Measurements from ENCODE around the gene MED27.

The MED27 gene

GRCh38 chr9:132024589-132024988, 55.1 kb downstream of the MED27 start:
- H3K4me1 ChIP-seq (ENCODE audit: insufficient read depth, low read length): peaks cover 12% of the 10 kb centered on the region
- no peak overlapping the region for H3K4me3 ChIP-seq (ENCODE audit: low read depth in 1 of 2, low read length in 2 of 2)
- no peak overlapping the region for H3K9ac ChIP-seq (ENCODE audit: low read length)
- no peaks in the 10 kb centered on the region for H3K27me3 ChIP-seq (ENCODE audit: control insufficient read depth in 1 of 2, insufficient read depth in 2 of 2, low read length in 2 of 2)
- no peaks in the 10 kb centered on the region for H3K9me3 ChIP-seq (ENCODE audit: low read length)
- no peak overlapping the region for H3K27ac ChIP-seq (ENCODE audit: low read depth, low read length)
- no peaks in the 10 kb centered on the region for H3K36me3 ChIP-seq (ENCODE audit: insufficient read depth, low read length)

GRCh38 chr9:132023419-132024180, 56.1 kb downstream of the MED27 start:
- Histone ChIP-seq H3K27ac (ENCODE audit: low read depth, low read length) (no peak overlapping the region), H3K9ac (ENCODE audit: low read length) (no peak overlapping the region), H3K36me3 (ENCODE audit: insufficient read depth, low read length) (no peaks in the 10 kb centered on the region), H3K27me3 (ENCODE audit: control insufficient read depth in 1 of 2, insufficient read depth in 2 of 2, low read length in 2 of 2) (no peaks in the 10 kb centered on the region), H3K4me3 (ENCODE audit: low read depth in 1 of 2, low read length in 2 of 2) (no peak overlapping the region), H3K9me3 (ENCODE audit: low read length) (no peaks in the 10 kb centered on the region), H3K4me1 (ENCODE audit: insufficient read depth, low read length) (peaks cover 8% of the 10 kb centered on the region)

GRCh38 chr9:132020820-132021510, 58.7 kb downstream of the MED27 start:
- Histone ChIP-seq H3K9me3 (ENCODE audit: low read length) (no peaks in the 10 kb centered on the region), H3K27ac (ENCODE audit: low read depth, low read length) (no peak overlapping the region), H3K27me3 (ENCODE audit: control insufficient read depth in 1 of 2, insufficient read depth in 2 of 2, low read length in 2 of 2) (no peaks in the 10 kb centered on the region), H3K4me1 (ENCODE audit: insufficient read depth, low read length) (peaks cover 16% of the 10 kb centered on the region), H3K4me3 (ENCODE audit: low read depth in 1 of 2, low read length in 2 of 2) (no peak overlapping the region), H3K36me3 (ENCODE audit: insufficient read depth, low read length) (no peaks in the 10 kb centered on the region), H3K9ac (ENCODE audit: low read length) (no peak overlapping the region)

- Histone ChIP-seq H3K9me3 (ENCODE audit: low read length) (no peaks in the 10 kb centered on the region), H3K27me3 (ENCODE audit: control insufficient read depth in 1 of 2, insufficient read depth in 2 of 2, low read length in 2 of 2) (no peaks in the 10 kb centered on the region), H3K36me3 (ENCODE audit: insufficient read depth, low read length) (no peaks in the 10 kb centered on the region), H3K27ac (ENCODE audit: low read depth, low read length) (no peak overlapping the region), H3K4me3 (ENCODE audit: low read depth in 1 of 2, low read length in 2 of 2) (no peak overlapping the region), H3K4me1 (ENCODE audit: insufficient read depth, low read length) (peaks cover 16% of the 10 kb centered on the region), H3K9ac (ENCODE audit: low read length) (no peak overlapping the region)
Measured at GRCh38 chr9:132020272-132020671, 59.4 kb downstream of the MED27 start.

GRCh38 chr9:132019702-132020101, 60.0 kb downstream of the MED27 start:
- no peak overlapping the region for H3K4me3 ChIP-seq (ENCODE audit: low read depth in 1 of 2, low read length in 2 of 2)
- no peak overlapping the region for H3K9ac ChIP-seq (ENCODE audit: low read length)
- no peaks in the 10 kb centered on the region for H3K9me3 ChIP-seq (ENCODE audit: low read length)
- no peaks in the 10 kb centered on the region for H3K27me3 ChIP-seq (ENCODE audit: control insufficient read depth in 1 of 2, insufficient read depth in 2 of 2, low read length in 2 of 2)
- no peaks in the 10 kb centered on the region for H3K36me3 ChIP-seq (ENCODE audit: insufficient read depth, low read length)
- no peak overlapping the region for H3K27ac ChIP-seq (ENCODE audit: low read depth, low read length)
- H3K4me1 ChIP-seq (ENCODE audit: insufficient read depth, low read length): peaks cover 16% of the 10 kb centered on the region

GRCh38 chr9:132018957-132019405, 60.7 kb downstream of the MED27 start:
- H3K36me3 ChIP-seq (ENCODE audit: insufficient read depth, low read length): no peaks in the 10 kb centered on the region
- H3K27me3 ChIP-seq (ENCODE audit: control insufficient read depth in 1 of 2, insufficient read depth in 2 of 2, low read length in 2 of 2): no peaks in the 10 kb centered on the region
- H3K9ac ChIP-seq (ENCODE audit: low read length): no peak overlapping the region
- H3K4me3 ChIP-seq (ENCODE audit: low read depth in 1 of 2, low read length in 2 of 2): no peak overlapping the region
- H3K27ac ChIP-seq (ENCODE audit: low read depth, low read length): no peak overlapping the region
- H3K9me3 ChIP-seq (ENCODE audit: low read length): no peaks in the 10 kb centered on the region
- peaks cover 16% of the 10 kb centered on the region for H3K4me1 ChIP-seq (ENCODE audit: insufficient read depth, low read length)

- no peaks in the 10 kb centered on the region for H3K27me3 ChIP-seq (ENCODE audit: control insufficient read depth in 1 of 2, insufficient read depth in 2 of 2, low read length in 2 of 2)
- peaks cover 16% of the 10 kb centered on the region for H3K4me1 ChIP-seq (ENCODE audit: insufficient read depth, low read length)
- H3K9ac ChIP-seq (ENCODE audit: low read length): no peak overlapping the region
- no peaks in the 10 kb centered on the region for H3K9me3 ChIP-seq (ENCODE audit: low read length)
- H3K36me3 ChIP-seq (ENCODE audit: insufficient read depth, low read length): no peaks in the 10 kb centered on the region
- H3K27ac ChIP-seq (ENCODE audit: low read depth, low read length): no peak overlapping the region
- H3K4me3 ChIP-seq (ENCODE audit: low read depth in 1 of 2, low read length in 2 of 2): no peak overlapping the region
Measured at GRCh38 chr9:132016456-132016855, 63.2 kb downstream of the MED27 start.

GRCh38 chr9:132015866-132016265, 63.8 kb downstream of the MED27 start:
- no peak overlapping the region for H3K4me3 ChIP-seq (ENCODE audit: low read depth in 1 of 2, low read length in 2 of 2)
- no peak overlapping the region for H3K27ac ChIP-seq (ENCODE audit: low read depth, low read length)
- H3K9me3 ChIP-seq (ENCODE audit: low read length): no peaks in the 10 kb centered on the region

GRCh38 chr9:132014218-132014805, 65.4 kb downstream of the MED27 start:
- no peak overlapping the region for H3K27ac ChIP-seq (ENCODE audit: low read depth, low read length)
- H3K9ac ChIP-seq (ENCODE audit: low read length): no peak overlapping the region
- no peaks in the 10 kb centered on the region for H3K9me3 ChIP-seq (ENCODE audit: low read length)
- H3K27me3 ChIP-seq (ENCODE audit: control insufficient read depth in 1 of 2, insufficient read depth in 2 of 2, low read length in 2 of 2): no peaks in the 10 kb centered on the region
- no peaks in the 10 kb centered on the region for H3K36me3 ChIP-seq (ENCODE audit: insufficient read depth, low read length)
- peaks cover 7% of the 10 kb centered on the region for H3K4me1 ChIP-seq (ENCODE audit: insufficient read depth, low read length)
- no peak overlapping the region for H3K4me3 ChIP-seq (ENCODE audit: low read depth in 1 of 2, low read length in 2 of 2)

More at GRCh38 chr9:132015866-132016265, 63.8 kb downstream of the MED27 start:
- peaks cover 12% of the 10 kb centered on the region for H3K4me1 ChIP-seq (ENCODE audit: insufficient read depth, low read length)
- H3K27me3 ChIP-seq (ENCODE audit: control insufficient read depth in 1 of 2, insufficient read depth in 2 of 2, low read length in 2 of 2): no peaks in the 10 kb centered on the region
- H3K9ac ChIP-seq (ENCODE audit: low read length): no peak overlapping the region
- no peaks in the 10 kb centered on the region for H3K36me3 ChIP-seq (ENCODE audit: insufficient read depth, low read length)

GRCh38 chr9:132012704-132013357, 66.8 kb downstream of the MED27 start:
- H3K27ac ChIP-seq (ENCODE audit: low read depth, low read length): no peak overlapping the region
- H3K27me3 ChIP-seq (ENCODE audit: control insufficient read depth in 1 of 2, insufficient read depth in 2 of 2, low read length in 2 of 2): no peaks in the 10 kb centered on the region
- peaks cover 7% of the 10 kb centered on the region for H3K4me1 ChIP-seq (ENCODE audit: insufficient read depth, low read length)
- no peaks in the 10 kb centered on the region for H3K36me3 ChIP-seq (ENCODE audit: insufficient read depth, low read length)
- no peak overlapping the region for H3K9ac ChIP-seq (ENCODE audit: low read length)
- H3K4me3 ChIP-seq (ENCODE audit: low read depth in 1 of 2, low read length in 2 of 2): no peak overlapping the region
- no peaks in the 10 kb centered on the region for H3K9me3 ChIP-seq (ENCODE audit: low read length)

GRCh38 chr9:132011896-132012295, 67.8 kb downstream of the MED27 start:
- Histone ChIP-seq H3K4me1 (ENCODE audit: insufficient read depth, low read length) (peaks cover 7% of the 10 kb centered on the region), H3K9me3 (ENCODE audit: low read length) (no peaks in the 10 kb centered on the region), H3K36me3 (ENCODE audit: insufficient read depth, low read length) (no peaks in the 10 kb centered on the region), H3K4me3 (ENCODE audit: low read depth in 1 of 2, low read length in 2 of 2) (no peak overlapping the region), H3K27me3 (ENCODE audit: control insufficient read depth in 1 of 2, insufficient read depth in 2 of 2, low read length in 2 of 2) (no peaks in the 10 kb centered on the region), H3K9ac (ENCODE audit: low read length) (no peak overlapping the region), H3K27ac (ENCODE audit: low read depth, low read length) (no peak overlapping the region)

All from muscle layer of colon (tissue), 2 donors.